ENCODE data around the gene ALKBH5. TPM values are rescaled to one million over a fixed set of nuclear protein-coding genes. Genes with fewer than 3 reads are reported as not detected.

ALKBH5 gene
- total and polyA plus RNA-seq, 10 of the 15 experiments (the other 5 are each of a cell fraction or from before 2014, with no cell fraction given) = 13.7 to 99.9 (median 52.4) TPM

GRCh38 chr17:18190628-18191235 lies 7.1 kb downstream of the ALKBH5 start:
- Histone ChIP-seq H3K27me3 (replicated peaks in 1 of 2; ENCODE audit: control insufficient read depth in 2 of 2, insufficient read depth in 2 of 2, low read length in 1 of 2) (no peaks in the 10 kb centered on the region), H3K4me2 (ENCODE audit: control insufficient read depth, insufficient read depth) (peak overlapping the region; percentile 75; the same call in 1 of the 2 replicates), H2AFZ (ENCODE audit: control insufficient read depth, low read depth, low read length) (no peak overlapping the region), H3K36me3 (ENCODE audit: control insufficient read depth in 2 of 2, insufficient read depth in 2 of 2, low read length in 1 of 2) (peaks cover 14 to 35% of the 10 kb centered on the region in 2 experiments), H3K9ac (ENCODE audit: control insufficient read depth, insufficient read depth, low read length) (no peak overlapping the region), H3K4me1 (ENCODE audit: control insufficient read depth, insufficient read depth, low read length) (no peaks in the 10 kb centered on the region; the same call in 1 of the 2 replicates), H4K20me1 (ENCODE audit: control insufficient read depth, insufficient read depth) (peaks cover 32% of the 10 kb centered on the region), H3K9me3 (replicated peaks; ENCODE audit: control insufficient read depth, insufficient read depth, low read length) (no peaks in the 10 kb centered on the region), H3K27ac (ENCODE audit: control insufficient read depth, insufficient read depth) (no peak overlapping the region), H3K79me2 (ENCODE audit: control insufficient read depth, insufficient read depth, low read length) (peaks cover 74% of the 10 kb centered on the region), H3K4me3 (peak overlapping the region; percentile 16; the same call in 1 of the 2 replicates)
- no TSS peak for BruUV-seq (replicated peaks)
- in situ Hi-C loops (cut with MboI) (no loop called here), intact Hi-C loops (cut with micrococcal nuclease; ENCODE audit: unreplicated experiment) (no loop called here)
- WGBS (ENCODE audit: insufficient coverage, insufficient replicate concordance, low lambda C conversion rate, missing lambda C conversion rate) = 78% methylated on average over 3 of the region's 3 CpGs
- ATAC-seq = no peak
- FAIRE-seq = no peak
- DNase-seq (ENCODE audit: low read depth, low spot score) = no peak
- ChIA-PET RAD21 (ENCODE audit: unreplicated experiment) (interaction anchor here (4.5 kb wide), 1 partner anchor 50 kb away, joined by 28 read pairs; no protein-coding TSS in a partner anchor), POLR2A (interaction anchor here (0.8 to 2.3 kb wide), 3 partner anchors 8 to 25 kb away, joined by 6 read pairs; no protein-coding TSS in a partner anchor), SMC1A (ENCODE audit: uncharacterized antibody, unreplicated experiment) (interaction anchor here (1.1 kb wide), 1 partner anchor 49 kb away, joined by 4 read pairs; no protein-coding TSS in a partner anchor), CTCF (interaction anchor here (0.6 to 5.3 kb wide), 6 partner anchors 9 to 66 kb away, joined by 3 to 43 read pairs (median 12); no protein-coding TSS in a partner anchor)
- no peak for TF ChIP-seq EZH2 (IDR thresholded peaks at IDR 0.05; ENCODE audit: borderline replicate concordance, control insufficient read depth, low read depth, low read length)
- no peak for TF ChIP-seq KAT2A (conservative IDR thresholded peaks at IDR 0.05; ENCODE audit: control insufficient read depth, low read depth, low read length)
- TF ChIP-seq IKZF2 (IDR thresholded peaks at IDR 0.05) = no peak
- no peak for TF ChIP-seq GATAD2B (conservative IDR thresholded peaks at IDR 0.05; ENCODE audit: low read depth)
- no peak for TF ChIP-seq SIN3A (IDR thresholded peaks at IDR 0.05; ENCODE audit: low read depth, low read length)
- TF ChIP-seq ZNF217 (IDR thresholded peaks at IDR 0.05) = no peak

Data from GM12878 (cell line).